HG03342 (cell line): Measurements from ENCODE around the gene NACC1.
"Not testable (repeated sequence)": the region's sequence is repeated elsewhere in the genome, so short reads cannot be mapped to it uniquely, and the experiment has no call there.

ENCODE experiments used
- ATAC-seq: cut with Tn5 transposase; IDR thresholded peaks from one replicate; pipeline ENCODE4 v1.9.1; 2021; ENCODE audit warnings: mild to moderate bottlenecking, moderate library complexity; ENCODE audit not compliant: unreplicated experiment

NACC1 gene

DNA sequence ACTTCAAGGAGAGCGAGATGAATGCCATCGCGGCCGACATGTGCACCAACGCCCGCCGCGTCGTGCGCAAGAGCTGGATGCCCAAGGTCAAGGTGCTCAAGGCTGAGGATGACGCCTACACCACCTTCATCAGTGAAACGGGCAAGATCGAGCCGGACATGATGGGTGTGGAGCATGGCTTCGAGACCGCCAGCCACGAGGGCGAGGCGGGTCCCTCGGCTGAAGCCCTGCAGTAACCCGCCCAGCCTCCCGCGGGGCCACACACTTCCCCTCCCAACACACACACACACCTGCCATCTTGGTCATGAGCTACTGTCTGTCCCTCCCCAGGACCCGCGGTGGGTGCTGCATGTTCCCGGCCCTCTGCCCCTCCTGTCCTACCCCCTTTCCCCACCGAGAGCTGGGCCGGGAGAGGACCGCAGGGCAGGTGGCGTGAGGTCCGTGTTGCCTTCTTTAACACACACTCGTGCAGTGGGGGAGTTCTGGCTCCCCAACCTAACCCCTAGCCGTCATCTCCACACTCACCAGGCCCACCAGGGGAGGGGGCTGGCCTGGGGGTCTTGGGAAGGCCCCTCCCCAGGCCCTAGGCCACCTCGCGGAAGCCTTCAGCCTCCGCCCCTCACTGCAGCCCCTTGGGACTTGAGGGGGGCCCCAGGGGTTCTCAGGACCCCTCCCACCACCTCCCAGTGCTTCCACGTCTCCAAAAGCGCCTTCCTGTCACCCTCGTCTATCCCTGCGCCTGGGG, 20.3 kb downstream of the NACC1 start:
- ATAC-seq = no peak

DNA sequence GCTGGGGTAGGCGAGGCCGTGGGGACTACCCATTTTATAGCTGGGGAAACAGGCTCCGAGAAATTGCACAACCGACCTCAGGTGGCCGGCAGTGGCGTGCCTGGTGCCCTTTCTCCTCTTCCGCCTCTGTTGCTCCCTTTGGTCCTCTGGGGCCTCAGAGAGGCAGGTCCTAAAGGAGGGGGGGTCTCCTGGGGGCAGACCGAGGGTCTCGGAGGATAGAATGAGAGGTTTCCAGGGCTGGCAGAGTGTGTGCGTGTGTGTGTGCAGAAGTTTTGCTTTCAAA, 20.8 kb downstream of the NACC1 start:
- ATAC-seq = no peak

DNA sequence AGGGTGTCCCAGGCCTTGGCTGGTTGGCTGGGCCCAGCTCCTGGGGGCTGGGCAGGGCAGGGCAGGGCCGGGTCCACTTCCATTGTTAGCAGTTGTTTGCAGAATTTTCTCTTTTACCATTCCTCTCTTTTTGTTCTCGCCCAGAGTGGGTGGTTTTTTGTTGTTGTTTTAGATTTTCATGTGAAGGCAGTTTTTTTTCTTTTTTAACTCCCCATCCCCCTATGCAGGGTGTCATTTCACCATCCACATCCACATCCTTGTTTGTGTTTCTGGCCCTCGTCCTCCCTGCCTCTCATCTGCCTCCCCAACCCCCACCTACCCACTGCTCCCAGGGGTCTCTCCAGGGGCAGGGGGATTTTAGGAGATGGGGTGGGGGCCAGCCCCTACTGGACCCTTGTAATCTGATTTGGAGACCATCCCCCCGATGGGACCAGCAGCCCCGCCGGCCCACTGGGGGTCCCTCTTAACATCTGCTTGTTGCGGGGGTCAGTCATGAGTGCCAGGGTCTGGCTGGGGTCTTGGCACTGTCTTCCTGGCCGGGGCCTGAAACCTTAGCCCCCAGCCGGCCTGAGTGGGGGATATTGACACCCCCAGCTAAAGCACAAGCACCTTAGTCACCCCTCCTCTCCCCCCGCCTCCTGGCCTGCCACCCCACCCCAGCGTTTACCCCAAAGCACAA, 21.7 kb downstream of the NACC1 start:
- ATAC-seq = no peak

DNA sequence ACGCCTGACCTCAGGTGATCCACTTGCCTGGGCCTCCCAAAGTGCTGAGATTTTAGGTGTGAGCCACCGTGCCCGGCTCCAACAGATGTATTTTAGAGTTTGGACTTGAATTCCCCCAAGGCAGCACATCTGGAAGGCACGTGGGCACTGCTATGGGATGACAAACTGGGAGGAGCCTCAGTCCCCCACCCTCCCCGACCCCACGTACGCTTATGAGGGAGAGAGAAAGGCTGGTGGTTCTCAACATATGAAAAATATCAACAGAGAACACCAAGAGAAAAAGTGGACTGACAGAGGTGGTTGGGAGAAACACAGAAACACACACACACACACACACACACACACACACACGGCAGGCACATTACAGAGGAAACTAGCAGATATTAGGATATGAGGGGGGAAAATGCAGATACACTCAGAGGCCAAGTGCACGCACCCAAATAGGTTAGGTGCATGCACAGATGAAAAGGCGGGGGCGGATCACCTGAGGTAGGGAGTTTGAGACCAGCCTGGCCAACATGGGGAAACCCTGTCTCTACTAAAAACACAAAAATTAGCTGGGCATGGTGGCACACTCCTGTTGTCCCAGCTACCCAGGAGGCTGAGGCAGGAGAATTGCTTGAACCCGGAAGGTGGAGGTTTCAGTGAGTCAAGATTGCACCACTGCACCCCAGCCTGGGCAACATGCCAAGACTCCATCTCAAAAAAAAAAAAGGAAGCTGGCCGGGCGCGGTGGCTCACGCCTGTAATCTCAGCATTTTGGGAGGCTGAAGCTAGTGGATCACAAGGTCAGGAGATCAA, 28.9 kb downstream of the NACC1 start:
- no peak for ATAC-seq

DNA sequence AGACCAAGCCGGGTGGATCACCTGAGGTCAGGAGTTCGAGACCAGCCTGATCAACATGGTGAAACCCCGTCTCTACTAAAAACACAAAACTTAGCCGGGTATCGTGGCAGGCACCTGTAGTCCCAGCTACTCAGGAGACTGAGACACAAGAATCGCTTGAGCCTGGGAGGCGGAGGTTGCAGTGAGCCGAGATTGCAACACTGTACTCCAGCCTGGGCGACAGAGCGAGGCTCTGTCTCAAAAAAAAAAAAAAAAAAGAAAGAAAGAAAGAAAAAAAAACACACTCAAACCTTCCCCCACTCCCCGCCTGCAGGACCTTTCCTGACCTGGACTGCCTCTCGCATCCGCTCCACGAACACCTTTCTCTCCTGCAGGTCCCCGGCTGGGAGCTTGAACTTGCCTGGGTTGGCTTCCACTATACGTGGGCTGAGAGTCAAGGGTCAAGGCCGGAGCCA, 31.1 kb downstream of the NACC1 start:
- ATAC-seq = not testable (repeated sequence)

DNA sequence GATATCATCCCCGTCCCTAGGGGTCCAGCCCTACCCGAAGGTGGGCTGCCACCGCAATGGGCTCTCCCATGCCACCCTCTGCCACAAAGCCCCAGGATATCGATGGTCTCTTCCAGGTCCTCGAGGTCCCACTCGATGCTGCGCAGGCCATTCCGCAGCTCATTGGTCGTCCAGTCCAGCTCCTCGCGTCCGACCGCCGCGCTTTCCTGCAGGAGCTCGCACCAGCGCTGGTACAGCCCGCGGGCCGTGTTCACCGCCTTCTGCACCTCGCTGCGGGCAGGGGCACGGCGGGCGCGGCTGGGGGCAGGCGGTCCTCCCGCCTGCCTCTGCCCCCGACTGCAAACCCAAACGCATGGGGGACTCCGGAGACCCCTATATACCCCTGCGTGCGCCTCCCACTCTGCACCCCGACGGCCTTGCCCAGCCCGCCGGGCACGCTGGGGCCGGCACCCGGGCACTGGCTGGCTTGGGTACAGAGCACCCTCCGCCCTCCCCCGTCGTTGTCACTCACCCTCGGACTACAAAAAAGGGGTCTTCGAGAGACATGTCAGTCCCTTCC, 31.6 kb downstream of the NACC1 start:
- ATAC-seq = no peak

DNA sequence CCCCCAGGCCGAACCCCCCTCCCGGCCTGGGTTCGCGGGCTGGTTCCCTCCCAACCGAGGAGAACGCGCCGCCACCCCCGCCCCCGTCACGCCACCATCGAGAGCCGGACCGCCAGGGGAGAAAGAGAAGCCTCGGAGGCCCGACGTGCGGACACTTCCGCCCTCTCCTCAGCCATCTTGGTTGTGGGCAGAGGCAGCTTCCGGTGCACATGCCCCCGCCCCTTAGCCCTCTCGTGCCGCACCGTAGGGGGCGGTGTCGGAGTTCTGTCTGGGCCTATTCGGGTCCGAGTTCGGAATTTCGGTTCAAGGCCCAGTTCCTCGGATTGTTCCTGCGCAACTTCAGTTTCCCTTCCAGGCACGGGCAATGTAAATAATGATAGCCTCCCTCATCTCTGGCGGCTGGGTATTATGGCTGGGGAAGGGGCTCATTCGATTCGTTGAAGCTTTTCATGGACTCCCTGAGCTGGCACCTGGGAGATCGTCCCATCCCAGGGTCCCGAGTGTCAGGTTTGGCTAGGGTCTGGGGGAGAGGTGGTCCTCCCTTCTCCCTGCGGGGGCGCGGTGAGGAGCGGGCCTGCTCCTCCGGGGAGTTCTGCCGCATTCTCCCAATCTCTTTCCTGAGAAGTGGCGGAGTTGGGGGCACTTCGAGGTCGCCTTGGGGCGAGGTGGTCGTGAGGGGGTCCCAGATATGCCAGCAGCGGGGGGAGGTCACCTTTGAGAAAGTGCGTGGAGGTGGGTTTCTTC, 32.3 kb downstream of the NACC1 start, which contains the start of the genes IER2 and STX10:
IER2 (plus strand) TSS at position 225 of the 744 bp plus-strand sequence. CDS start 2,776 bp downstream, outside the sequence.
STX10 (minus strand) TSS at position 189 of the 744 bp plus-strand sequence. CDS start 202 bp downstream, outside the sequence.
- peak; percentile 38 for ATAC-seq

DNA sequence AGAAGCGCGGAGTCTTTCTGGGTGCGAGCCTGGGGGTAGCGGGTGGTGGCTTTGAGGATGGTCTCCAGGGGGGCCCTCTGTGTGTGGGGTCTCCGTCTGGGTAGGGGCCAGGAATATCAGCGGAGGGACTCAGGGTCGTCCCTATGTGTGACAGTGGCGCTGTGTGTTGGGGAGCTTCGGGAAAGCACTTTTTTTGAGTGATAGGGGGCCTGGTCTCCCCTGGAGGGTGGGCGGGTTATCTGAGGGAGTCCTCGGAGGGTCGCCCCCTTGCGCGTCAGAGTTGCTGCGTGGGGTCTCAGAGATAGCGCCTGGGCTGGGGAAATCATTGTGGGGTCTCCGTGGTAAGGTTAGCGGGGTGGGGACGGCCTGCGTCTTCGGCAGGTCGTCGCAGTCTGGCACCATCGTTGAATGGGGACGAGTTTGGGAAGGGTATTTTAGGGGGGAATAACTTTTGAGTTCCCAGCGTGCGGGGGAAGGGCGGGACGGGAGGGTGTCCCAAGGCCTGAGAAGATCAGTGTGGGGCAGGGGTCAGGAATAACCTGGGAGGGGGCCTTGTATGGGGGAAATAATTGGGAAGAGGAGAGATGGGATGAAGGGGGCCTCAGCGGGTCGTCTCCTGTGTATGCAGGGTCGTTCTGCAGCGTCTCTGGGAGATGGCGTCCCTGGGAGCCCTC, 33.0 kb downstream of the NACC1 start:
- ATAC-seq = no peak

DNA sequence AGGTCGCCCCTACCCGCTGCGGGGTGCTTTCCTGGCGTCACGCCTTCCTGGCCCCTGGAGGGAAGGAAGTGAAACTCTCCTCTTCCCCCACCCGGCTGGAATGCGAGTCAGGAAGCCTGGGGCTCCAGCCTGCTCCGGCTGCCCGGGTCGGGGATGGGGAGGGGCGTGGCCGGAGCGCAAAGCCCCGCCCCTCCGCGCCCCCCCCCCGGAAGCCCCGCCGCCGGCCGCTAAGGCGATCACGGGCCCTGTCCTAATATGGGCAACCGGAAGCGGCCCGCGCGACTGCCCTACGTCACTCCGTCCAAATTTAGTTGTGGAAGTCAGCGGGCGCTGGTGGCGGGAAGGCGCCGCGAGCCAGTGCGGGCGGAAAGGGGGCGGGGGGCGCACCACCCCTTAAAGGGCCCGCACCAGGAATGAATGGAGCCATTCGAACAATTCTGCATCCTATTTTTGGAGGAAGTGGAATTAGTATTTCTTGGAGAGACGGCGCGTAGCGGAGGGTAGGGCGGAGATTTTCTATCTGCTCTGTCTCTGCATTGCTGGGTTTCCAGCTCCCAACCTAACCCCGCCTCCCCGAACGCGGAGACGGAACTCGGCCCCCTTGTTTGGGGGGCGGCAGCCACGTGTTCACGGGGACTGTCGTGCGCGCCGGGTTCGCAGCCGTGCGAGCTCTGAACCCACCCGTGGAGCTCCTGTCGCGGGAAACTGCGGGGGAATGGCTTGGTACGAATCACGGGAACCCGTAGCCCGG, 33.7 kb downstream of the NACC1 start:
- peak; percentile 35 for ATAC-seq

DNA sequence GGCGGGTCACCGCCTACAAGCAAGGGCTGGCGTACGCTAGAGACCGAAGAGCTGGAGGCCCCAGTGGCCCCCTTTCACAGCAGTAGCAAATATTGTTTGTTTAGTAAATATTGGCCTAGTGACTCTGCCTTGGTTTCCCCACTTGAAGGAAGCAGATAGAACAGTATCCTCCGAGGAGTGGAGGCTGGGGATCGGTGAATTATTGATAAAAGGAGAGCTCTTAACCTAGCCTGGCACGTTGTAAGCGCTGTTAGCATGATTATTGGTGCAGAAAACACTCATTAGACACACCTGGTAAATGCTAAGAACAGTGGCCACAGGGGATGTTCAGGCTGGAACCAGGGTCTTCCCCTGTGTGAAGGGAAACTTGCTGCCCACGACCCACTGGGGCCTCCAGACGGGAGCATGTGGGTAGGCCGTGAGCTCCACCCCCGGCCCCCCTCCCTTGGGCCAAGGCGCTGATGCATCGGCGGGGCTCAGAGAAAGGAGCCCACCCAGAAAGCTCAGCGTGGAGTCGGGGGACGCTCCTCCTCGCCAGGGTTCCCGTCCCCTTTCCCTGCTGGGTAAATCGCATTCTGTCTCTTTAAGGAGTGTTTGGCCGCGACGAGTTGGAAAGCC, 34.4 kb downstream of the NACC1 start:
- ATAC-seq = peak; percentile 7

DNA sequence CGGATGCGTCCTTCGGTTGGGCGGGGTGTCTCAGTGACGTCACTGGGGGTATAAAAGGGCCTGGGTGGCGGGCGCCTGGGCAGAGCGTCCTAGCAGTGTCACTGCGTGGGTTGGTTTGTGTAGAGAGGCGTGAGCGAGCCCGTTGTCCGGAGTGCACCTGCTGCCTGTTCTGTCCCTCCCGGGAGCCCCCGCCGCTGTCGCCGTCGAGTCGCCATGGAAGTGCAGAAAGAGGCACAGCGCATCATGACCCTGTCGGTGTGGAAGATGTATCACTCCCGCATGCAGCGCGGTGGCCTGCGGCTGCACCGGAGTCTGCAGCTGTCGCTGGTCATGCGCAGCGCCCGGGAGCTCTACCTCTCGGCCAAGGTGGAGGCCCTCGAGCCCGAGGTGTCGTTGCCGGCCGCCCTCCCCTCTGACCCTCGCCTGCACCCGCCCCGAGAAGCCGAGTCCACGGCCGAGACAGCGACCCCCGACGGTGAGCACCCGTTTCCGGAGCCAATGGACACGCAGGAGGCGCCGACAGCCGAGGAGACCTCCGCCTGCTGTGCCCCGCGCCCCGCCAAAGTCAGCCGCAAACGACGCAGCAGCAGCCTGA, 35.0 kb downstream of the NACC1 start:
- ATAC-seq = peak; percentile 26

DNA sequence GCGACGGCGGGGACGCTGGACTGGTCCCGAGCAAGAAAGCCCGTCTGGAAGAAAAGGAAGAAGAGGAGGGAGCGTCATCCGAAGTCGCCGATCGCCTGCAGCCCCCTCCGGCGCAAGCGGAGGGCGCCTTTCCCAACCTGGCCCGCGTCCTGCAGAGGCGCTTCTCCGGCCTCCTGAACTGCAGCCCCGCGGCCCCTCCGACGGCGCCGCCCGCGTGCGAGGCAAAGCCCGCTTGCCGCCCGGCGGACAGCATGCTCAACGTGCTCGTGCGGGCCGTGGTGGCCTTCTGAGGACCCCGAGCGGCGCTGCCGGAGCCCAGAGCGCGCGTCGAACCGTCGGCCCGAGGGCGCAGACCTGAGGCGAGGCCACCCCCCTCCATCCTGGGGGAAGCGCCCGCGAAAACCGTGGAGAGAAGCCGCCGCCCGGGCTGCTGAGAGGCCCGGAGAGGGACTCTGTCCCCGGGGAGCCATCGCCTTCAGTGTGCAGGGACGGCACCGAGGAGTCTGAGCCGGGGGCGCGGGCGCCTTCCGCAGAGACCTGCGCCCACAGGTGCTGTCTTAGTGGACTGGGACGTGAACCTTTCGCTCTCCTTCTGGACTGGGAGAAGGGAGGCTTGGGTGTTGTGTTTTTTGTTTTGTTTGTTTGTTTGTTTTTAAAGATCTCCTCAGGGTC, 35.6 kb downstream of the NACC1 start:
- ATAC-seq = no peak

DNA sequence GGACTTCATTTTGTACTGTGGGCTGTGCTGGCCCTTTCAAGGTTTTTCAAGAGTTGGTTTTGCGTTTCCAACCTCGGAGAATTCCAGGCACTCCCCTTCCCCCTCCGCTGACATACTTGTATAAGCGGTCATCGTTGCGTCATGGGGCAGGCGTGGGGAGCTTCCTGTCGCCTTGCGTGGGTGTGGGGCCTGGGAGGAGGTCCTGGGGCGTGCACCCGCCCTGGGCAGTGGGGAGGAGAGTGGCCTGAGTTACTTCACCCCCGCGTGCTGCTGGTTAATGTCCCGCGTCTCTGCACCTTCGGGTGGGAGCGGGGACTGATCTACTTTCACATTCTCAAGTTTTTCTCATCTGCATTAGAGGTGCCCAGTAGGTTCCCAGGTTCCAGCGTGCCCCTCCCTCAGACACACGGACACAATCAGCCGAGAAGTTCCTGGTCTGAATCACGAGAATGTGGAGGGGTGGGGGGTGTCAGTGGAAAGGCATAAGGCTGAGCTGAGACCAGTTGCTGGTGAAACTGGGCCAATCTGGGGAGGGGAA, 36.2 kb downstream of the NACC1 start:
- no peak for ATAC-seq

DNA sequence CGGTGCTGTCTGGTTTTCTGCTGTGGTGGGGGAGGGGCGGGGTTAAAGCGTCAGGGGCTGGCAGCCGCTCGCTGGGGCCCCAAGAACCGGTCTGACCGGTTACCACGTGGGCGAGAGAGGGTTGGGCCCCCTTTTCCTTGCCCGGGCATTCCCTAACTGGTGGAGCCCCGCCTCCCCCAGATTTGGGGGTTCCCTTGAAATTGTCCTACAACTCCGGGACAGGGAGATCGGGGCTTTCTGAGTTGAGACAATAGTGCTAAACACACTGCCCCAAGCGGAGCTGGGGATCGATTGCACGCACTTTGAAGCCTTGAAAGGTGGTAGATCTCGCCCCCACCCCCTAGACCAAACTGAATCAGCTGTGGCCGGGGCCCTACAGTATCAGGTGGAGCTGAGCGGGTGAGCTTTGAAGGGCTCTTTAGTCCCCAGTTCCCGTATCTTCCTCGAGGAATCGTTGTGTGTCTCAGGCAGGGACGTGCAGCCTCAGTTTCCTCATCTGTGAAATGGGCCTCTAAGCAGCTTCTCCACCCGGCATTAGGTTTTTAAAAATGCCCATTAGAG, 36.9 kb downstream of the NACC1 start:
- no peak for ATAC-seq

DNA sequence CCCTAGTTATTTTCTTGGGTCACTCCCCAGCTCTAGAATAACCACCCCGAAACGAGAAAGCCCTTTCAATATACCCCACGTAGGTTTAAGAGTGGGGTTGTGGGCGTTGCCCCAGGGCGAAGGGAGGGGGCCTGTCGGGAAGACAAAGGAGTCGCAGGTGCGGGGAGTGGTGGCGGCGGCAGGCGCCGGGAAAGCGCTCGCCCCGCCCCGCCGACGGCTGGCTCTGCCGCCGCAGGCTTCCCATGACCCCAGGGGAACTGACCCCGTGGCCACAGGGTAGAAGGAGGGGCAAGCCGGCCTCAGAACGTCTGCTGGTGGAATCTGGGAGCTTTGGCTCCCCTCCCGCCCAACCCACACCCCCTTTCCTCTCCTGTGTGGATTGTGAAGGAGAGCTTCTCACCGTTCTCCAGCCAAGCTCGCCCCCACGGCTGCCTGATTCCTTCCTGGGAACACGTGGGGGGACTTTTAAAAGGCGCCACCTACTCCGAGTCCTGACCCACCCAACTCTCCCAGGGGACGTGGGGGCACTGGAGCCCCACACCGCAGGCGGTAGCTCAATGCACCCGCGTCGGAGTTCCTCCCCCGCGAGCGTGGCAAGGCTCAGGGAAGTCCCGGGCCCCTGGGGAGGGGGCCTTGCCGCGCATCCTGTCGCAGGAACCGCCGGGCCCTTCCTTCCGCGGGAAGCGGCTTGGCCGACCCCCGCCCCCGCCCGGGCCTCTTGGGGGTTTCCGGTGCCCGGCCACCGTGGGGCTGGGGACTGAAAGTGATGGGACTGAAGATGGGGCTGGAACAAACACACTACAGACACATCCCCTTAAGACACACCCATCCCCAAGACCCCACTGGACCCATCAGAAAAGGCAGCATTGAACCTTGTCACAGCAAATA, 37.7 kb downstream of the NACC1 start:
- no peak for ATAC-seq

DNA sequence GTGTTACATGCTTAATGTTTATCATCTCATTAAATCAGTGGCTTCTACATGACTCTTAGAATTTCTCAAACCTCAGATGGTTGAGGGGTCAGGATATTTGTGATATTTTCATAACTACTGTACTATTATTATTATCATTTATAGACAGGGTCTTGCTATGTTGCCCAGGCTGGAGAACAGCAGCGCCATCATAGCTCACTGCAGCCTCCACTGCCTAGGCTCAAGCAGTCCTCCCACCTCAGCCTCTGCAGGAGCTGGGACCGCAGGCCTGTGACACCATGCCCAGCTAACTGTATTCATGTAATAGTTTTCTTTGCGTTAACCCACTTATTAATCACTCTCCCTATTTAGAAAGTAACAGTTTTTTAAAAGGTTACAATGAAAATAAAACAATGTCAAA, 41.6 kb downstream of the NACC1 start:
- no peak for ATAC-seq
